NOMO-1 treated with dmso at 0.1 percent for 144 hours (cell line): ENCODE results near the gene MYL6.

Experiments
- DNase-seq: peaks from one replicate; lab custom pipeline; 2025; ENCODE audit not compliant: unreplicated experiment; lab: John Stamatoyannopoulos, UW

MYL6 gene

GRCh38 chr12:56129206-56129941 lies 28.8 kb upstream of the MYL6 start:
- peak; percentile 69 for DNase-seq

- DNase-seq = no peak
Measured at GRCh38 chr12:56129942-56130495, 28.1 kb upstream of the MYL6 start.

- no peak for DNase-seq
Measured at GRCh38 chr12:56130876-56131275, 27.3 kb upstream of the MYL6 start.

GRCh38 chr12:56134897-56135296 lies 23.3 kb upstream of the MYL6 start:
- no peak for DNase-seq

GRCh38 chr12:56137853-56138571 lies 20.1 kb upstream of the MYL6 start:
- DNase-seq = no peak

- DNase-seq = no peak
Measured at GRCh38 chr12:56141946-56142784, 16.0 kb upstream of the MYL6 start.

- DNase-seq = no peak
Measured at GRCh38 chr12:56143217-56143616, 14.9 kb upstream of the MYL6 start.

GRCh38 chr12:56143870-56144269 lies 14.3 kb upstream of the MYL6 start:
- DNase-seq = no peak

- DNase-seq = no peak
Measured at GRCh38 chr12:56145217-56145616, 12.9 kb upstream of the MYL6 start.

- DNase-seq = no peak
Measured at GRCh38 chr12:56146492-56147460, 11.4 kb upstream of the MYL6 start.

GRCh38 chr12:56150563-56150962 lies 7.6 kb upstream of the MYL6 start:
- no peak for DNase-seq

GRCh38 chr12:56151672-56152131 lies 6.5 kb upstream of the MYL6 start:
- DNase-seq = no peak

- DNase-seq = peak; percentile 87
Measured at GRCh38 chr12:56152132-56152755, 5.9 kb upstream of the MYL6 start, which contains the start of gene MYL6B. MYL6B (plus strand) TSS chr12:56152587; CDS start chr12:56153919, 1,332 bp downstream.

GRCh38 chr12:56152756-56153677 lies 5.1 kb upstream of the MYL6 start:
- DNase-seq = no peak

GRCh38 chr12:56153678-56154065 lies 4.5 kb upstream of the MYL6 start:
- DNase-seq = no peak

GRCh38 chr12:56154246-56154771 lies 3.9 kb upstream of the MYL6 start:
- DNase-seq = no peak

GRCh38 chr12:56154818-56155217 lies 3.3 kb upstream of the MYL6 start:
- DNase-seq = no peak

- no peak for DNase-seq
Measured at GRCh38 chr12:56155256-56155845, 2.8 kb upstream of the MYL6 start.
